SK-N-SH (cell line): Measurements from ENCODE around the gene CFAP99. TPM values are rescaled to one million over a fixed set of nuclear protein-coding genes. Genes with fewer than 3 reads are reported as not detected.

Experiments
- CTCF ChIA-PET: fragments of 300-600, 350-600 bp; formaldehyde crosslinking; extraction: SDS; loops from one replicate; lab custom pipeline; 2021; lab: Yijun Ruan, JAX
- POLR2A ChIA-PET: fragments of 350-600 bp; sonication (Branson Sonifier 250); formaldehyde crosslinking; extraction: SDS; loops from one replicate; lab custom pipeline; 2020; ENCODE audit warnings: antibody characterized with exemption, inconsistent platforms; lab: Yijun Ruan, JAX
- DNase-seq: peaks from one replicate; pipeline ENCODE4 v3.0.0; 2012
- H2AFZ ChIP-seq: fragments of 200-600 bp; sonication (generic); 2 replicates; pipeline ENCODE4 v1.8.1; 2016; ENCODE audit warnings: antibody characterized with exemption, mild to moderate bottlenecking, low read depth
- H3F3A ChIP-seq: fragments of 200-600 bp; sonication (generic); replicated peaks from 2 replicates; pipeline ENCODE3; 2016; ENCODE audit warnings: antibody characterized with exemption, mild to moderate bottlenecking; ENCODE audit not compliant: insufficient read depth
- H3K27ac ChIP-seq, 2 experiments: fragments of 200-500 bp in 1 of 2; fragments of 200-600 bp in 1 of 2; sonication (Bioruptor generic) in 1 of 2; sonication (generic), shearing (Covaris generic) in 1 of 2; 2 replicates each; pipeline versions ENCODE4 v1.5.1 to v1.6.1; 2014 to 2016; ENCODE audit warnings: low read depth in 2 of 2, inconsistent platforms in 1 of 2, low read length in 1 of 2, mild to moderate bottlenecking in 1 of 2, mixed read lengths in 1 of 2
- H3K27me3 ChIP-seq: fragments of 200-600 bp; sonication (generic), shearing (Covaris generic); 2 replicates; pipeline ENCODE4 v1.6.1; 2016; ENCODE audit warnings: mixed run types; ENCODE audit not compliant: insufficient read depth
- H3K36me3 ChIP-seq, 2 experiments: fragments of 200-500 bp in 1 of 2; fragments of 200-600 bp in 1 of 2; sonication (Bioruptor generic) in 1 of 2; sonication (generic) in 1 of 2; replicated peaks in 1 of 2; 2 replicates each; pipeline versions ENCODE3 to v1.5.1; 2014 to 2016; ENCODE audit warnings: low read length in 1 of 2, mild to moderate bottlenecking in 1 of 2; ENCODE audit not compliant: insufficient read depth in 2 of 2, control insufficient read depth in 1 of 2
- H3K4me1 ChIP-seq, 2 experiments: fragments of 200-500 bp in 1 of 2; fragments of 200-600 bp in 1 of 2; sonication (Bioruptor generic) in 1 of 2; sonication (generic), shearing (Covaris generic) in 1 of 2; 2 replicates each; pipeline versions ENCODE4 v1.5.1 to v1.6.1; 2014 to 2016; ENCODE audit warnings: low read depth in 1 of 2, low read length in 1 of 2, mixed run types in 1 of 2; ENCODE audit not compliant: insufficient read depth in 2 of 2, control insufficient read depth in 1 of 2
- H3K4me2 ChIP-seq: fragments of 200-600 bp; sonication (generic), shearing (Covaris generic); 2 replicates; pipeline ENCODE4 v1.6.1; 2017; ENCODE audit warnings: mixed run types
- H3K4me3 ChIP-seq, 2 experiments: fragments of 200-500 bp in 1 of 2; fragments of 200-600 bp in 1 of 2; sonication (Bioruptor generic) in 1 of 2; sonication (generic), shearing (Covaris generic) in 1 of 2; 2 replicates each; pipeline versions ENCODE4 v1.5.1 to v1.8.1; 2014 to 2016; ENCODE audit warnings: low read depth in 2 of 2, inconsistent platforms in 1 of 2, low read length in 1 of 2, mild to moderate bottlenecking in 1 of 2, mixed read lengths in 1 of 2, moderate library complexity in 1 of 2
- H3K79me2 ChIP-seq: fragments of 200-600 bp; sonication (generic); 2 replicates; pipeline ENCODE4 v1.8.1; 2017; ENCODE audit warnings: mild to moderate bottlenecking; ENCODE audit not compliant: insufficient read depth
- H3K9ac ChIP-seq: fragments of 200-600 bp; sonication (generic); 2 replicates; pipeline ENCODE4 v1.6.1; 2017; ENCODE audit warnings: mixed run types
- H3K9me2 ChIP-seq: fragments of 200-600 bp; sonication (generic); 2 replicates; pipeline ENCODE4 v1.6.1; 2017; ENCODE audit warnings: mixed run types
- H3K9me3 ChIP-seq: fragments of 200-600 bp; sonication (generic); 2 replicates; pipeline ENCODE4 v1.6.1; 2017; ENCODE audit warnings: mixed run types, mild to moderate bottlenecking, moderate library complexity
- H4K20me1 ChIP-seq: fragments of 200-600 bp; sonication (generic); 2 replicates; pipeline ENCODE4 v1.6.1; 2017; ENCODE audit warnings: mild to moderate bottlenecking, mixed run types; ENCODE audit not compliant: insufficient read depth
- EZH2phosphoT487 ChIP-seq: fragments of 200-600 bp; sonication (generic); IDR thresholded peaks from 2 replicates; pipeline ENCODE4 v1.6.1; 2017; ENCODE audit warnings: low read depth, mixed run types, mild to moderate bottlenecking, antibody characterized with exemption, moderate library complexity, borderline replicate concordance
- FOXM1 ChIP-seq: IDR thresholded peaks from 2 replicates; pipeline ENCODE4 v1.4.0; 2012; ENCODE audit warnings: low read depth, mild to moderate bottlenecking
- MXI1 ChIP-seq: IDR thresholded peaks from 2 replicates; pipeline ENCODE4 v1.6.1; 2012; ENCODE audit warnings: mild to moderate bottlenecking, low read depth, low read length, improper control_type of control experiment
- NRF1 ChIP-seq: IDR thresholded peaks from 2 replicates; pipeline ENCODE4 v1.6.1; 2012; ENCODE audit warnings: low read depth, mild to moderate bottlenecking, low read length
- POLR2AphosphoS5 ChIP-seq: IDR thresholded peaks from 2 replicates; pipeline ENCODE4 v1.6.1; 2012; ENCODE audit warnings: low read depth, low read length
- RFX5 ChIP-seq: IDR thresholded peaks from 2 replicates; pipeline ENCODE4 v1.6.1; 2012; ENCODE audit warnings: mild to moderate bottlenecking, improper control_type of control experiment, low read length
- WGBS: methylation state at CpG from one replicate; pipeline ENCODE4 v1.1.6; 2017; ENCODE audit warnings: low lambda C conversion rate; 5-methylcytosine and 5-hydroxymethylcytosine counted together
- polyA plus RNA-seq, 3 experiments: library from polyadenylated mRNA; depleted of rRNA; stranded (reverse); fragments of >200 nt; gene quantifications; 2 replicates each; pipeline ENCODE4 v1.2.3, GENCODE V29; 2012
- TF ChIP-seq, protein P1 (sequence below): IDR thresholded peaks from 2 replicates; pipeline ENCODE4 v1.6.1; 2012; ENCODE audit warnings: mild to moderate bottlenecking, low read depth, low read length, moderate library complexity
- TF ChIP-seq, protein P2 (sequence below): IDR thresholded peaks from 2 replicates; pipeline ENCODE4 v1.4.0; 2012; ENCODE audit warnings: low read depth, borderline replicate concordance
- TF ChIP-seq, protein P3 (sequence below): IDR thresholded peaks from 2 replicates; pipeline ENCODE4; 2012
- TF ChIP-seq, protein P4 (sequence below): IDR thresholded peaks from 2 replicates; pipeline ENCODE4 v1.4.0; 2012; ENCODE audit warnings: low read depth

CFAP99 gene
- polyA plus RNA-seq, 1 of the 3 experiments (the other 2 are of a cell fraction) = 0.13 TPM

DNA sequence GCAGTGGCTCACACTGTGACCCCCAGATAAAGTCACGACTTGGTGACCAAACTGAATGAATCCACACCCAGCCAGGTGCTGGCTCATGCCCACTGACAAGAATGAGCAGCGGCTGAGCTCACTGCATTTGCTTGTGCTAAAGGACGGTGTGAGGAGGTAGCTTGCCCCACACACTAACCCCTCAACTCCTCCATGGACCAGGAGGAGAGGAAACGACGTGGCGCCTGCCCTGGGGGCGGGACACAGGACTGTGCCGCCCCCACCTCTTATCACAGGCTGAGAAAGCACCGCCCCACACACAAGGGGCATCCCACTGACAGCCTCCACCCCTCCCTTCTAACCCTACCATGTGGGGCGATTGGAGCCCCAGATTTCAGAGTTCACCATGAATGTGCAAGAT is 43.3 kb upstream of the CFAP99 start (continued):
- TF ChIP-seq, protein P1, sequence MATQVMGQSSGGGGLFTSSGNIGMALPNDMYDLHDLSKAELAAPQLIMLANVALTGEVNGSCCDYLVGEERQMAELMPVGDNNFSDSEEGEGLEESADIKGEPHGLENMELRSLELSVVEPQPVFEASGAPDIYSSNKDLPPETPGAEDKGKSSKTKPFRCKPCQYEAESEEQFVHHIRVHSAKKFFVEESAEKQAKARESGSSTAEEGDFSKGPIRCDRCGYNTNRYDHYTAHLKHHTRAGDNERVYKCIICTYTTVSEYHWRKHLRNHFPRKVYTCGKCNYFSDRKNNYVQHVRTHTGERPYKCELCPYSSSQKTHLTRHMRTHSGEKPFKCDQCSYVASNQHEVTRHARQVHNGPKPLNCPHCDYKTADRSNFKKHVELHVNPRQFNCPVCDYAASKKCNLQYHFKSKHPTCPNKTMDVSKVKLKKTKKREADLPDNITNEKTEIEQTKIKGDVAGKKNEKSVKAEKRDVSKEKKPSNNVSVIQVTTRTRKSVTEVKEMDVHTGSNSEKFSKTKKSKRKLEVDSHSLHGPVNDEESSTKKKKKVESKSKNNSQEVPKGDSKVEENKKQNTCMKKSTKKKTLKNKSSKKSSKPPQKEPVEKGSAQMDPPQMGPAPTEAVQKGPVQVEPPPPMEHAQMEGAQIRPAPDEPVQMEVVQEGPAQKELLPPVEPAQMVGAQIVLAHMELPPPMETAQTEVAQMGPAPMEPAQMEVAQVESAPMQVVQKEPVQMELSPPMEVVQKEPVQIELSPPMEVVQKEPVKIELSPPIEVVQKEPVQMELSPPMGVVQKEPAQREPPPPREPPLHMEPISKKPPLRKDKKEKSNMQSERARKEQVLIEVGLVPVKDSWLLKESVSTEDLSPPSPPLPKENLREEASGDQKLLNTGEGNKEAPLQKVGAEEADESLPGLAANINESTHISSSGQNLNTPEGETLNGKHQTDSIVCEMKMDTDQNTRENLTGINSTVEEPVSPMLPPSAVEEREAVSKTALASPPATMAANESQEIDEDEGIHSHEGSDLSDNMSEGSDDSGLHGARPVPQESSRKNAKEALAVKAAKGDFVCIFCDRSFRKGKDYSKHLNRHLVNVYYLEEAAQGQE = no peak
- TF ChIP-seq RFX5 (no peak), MXI1 (no peak)

DNA sequence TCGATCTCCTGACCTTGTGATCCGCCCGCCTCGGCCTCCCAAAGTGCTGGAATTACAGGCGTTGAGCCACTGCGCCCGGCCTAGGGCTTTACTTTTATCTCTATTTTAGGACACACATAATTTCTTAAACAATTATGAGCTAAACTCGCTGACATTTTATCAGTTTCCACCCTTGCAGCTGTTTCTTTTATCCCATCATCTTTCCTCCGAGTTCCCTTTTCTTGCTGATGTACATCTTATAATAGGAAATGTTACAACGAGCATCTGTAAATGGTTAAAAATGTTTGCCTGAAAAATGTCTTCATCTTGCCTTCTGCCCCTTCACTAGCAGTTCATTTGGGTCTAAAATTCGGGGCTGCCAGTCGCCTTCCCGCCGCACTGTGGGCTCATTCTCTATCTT is 41.5 kb upstream of the CFAP99 start:
- no peak overlapping the region for H3K4me3 ChIP-seq
- no peaks in the 10 kb centered on the region for H4K20me1 ChIP-seq
- no peaks in the 10 kb centered on the region for H3K36me3 ChIP-seq
- no peak overlapping the region for H3K9ac ChIP-seq
- POLR2A ChIA-PET = no interaction called here
- TF ChIP-seq, protein P2, sequence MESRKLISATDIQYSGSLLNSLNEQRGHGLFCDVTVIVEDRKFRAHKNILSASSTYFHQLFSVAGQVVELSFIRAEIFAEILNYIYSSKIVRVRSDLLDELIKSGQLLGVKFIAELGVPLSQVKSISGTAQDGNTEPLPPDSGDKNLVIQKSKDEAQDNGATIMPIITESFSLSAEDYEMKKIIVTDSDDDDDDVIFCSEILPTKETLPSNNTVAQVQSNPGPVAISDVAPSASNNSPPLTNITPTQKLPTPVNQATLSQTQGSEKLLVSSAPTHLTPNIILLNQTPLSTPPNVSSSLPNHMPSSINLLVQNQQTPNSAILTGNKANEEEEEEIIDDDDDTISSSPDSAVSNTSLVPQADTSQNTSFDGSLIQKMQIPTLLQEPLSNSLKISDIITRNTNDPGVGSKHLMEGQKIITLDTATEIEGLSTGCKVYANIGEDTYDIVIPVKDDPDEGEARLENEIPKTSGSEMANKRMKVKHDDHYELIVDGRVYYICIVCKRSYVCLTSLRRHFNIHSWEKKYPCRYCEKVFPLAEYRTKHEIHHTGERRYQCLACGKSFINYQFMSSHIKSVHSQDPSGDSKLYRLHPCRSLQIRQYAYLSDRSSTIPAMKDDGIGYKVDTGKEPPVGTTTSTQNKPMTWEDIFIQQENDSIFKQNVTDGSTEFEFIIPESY = no peak
- TF ChIP-seq FOXM1 (no peak), EZH2phosphoT487 (no peak), POLR2AphosphoS5 (no peak), NRF1 (no peak), RFX5 (no peak)
- TF ChIP-seq, protein P3, sequence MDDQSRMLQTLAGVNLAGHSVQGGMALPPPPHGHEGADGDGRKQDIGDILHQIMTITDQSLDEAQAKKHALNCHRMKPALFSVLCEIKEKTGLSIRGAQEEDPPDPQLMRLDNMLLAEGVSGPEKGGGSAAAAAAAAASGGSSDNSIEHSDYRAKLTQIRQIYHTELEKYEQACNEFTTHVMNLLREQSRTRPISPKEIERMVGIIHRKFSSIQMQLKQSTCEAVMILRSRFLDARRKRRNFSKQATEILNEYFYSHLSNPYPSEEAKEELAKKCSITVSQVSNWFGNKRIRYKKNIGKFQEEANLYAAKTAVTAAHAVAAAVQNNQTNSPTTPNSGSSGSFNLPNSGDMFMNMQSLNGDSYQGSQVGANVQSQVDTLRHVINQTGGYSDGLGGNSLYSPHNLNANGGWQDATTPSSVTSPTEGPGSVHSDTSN = no peak
- TF ChIP-seq, protein P4, sequence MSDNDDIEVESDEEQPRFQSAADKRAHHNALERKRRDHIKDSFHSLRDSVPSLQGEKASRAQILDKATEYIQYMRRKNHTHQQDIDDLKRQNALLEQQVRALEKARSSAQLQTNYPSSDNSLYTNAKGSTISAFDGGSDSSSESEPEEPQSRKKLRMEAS = no peak
- TF ChIP-seq, all 33 proteins: peak for 0
- 80% methylated on average over 14 of the region's 14 CpGs for WGBS
- Histone ChIP-seq H2AFZ (no peak overlapping the region), H3K27me3 (no peaks in the 10 kb centered on the region), H3K9me2 (no peaks in the 10 kb centered on the region), H3K27ac (no peak overlapping the region), H3K4me1 (peaks cover 0 to 5% of the 10 kb centered on the region in 2 experiments; a peak in 1 of 4 replicates), H3K79me2 (no peaks in the 10 kb centered on the region), H3K4me2 (no peak overlapping the region), H3K9me3 (no peaks in the 10 kb centered on the region), H3F3A (no peaks in the 10 kb centered on the region)
- CTCF ChIA-PET = interaction anchor here (0.6 to 2.2 kb wide), 2 partner anchors 157 to 297 kb away, joined by 3 to 5 read pairs; no protein-coding TSS in a partner anchor
- DNase-seq = no peak
